Measurements from ENCODE around the gene CALHM4.

Gene CALHM4

GRCh38 chr6:116542426-116542825 lies 11.1 kb upstream of the CALHM4 start:
- no peak for DNase-seq (ENCODE audit: low spot score)

- DNase-seq (ENCODE audit: low spot score) = no peak
Observed at GRCh38 chr6:116543149-116543548, 10.4 kb upstream of the CALHM4 start.

DNA sequence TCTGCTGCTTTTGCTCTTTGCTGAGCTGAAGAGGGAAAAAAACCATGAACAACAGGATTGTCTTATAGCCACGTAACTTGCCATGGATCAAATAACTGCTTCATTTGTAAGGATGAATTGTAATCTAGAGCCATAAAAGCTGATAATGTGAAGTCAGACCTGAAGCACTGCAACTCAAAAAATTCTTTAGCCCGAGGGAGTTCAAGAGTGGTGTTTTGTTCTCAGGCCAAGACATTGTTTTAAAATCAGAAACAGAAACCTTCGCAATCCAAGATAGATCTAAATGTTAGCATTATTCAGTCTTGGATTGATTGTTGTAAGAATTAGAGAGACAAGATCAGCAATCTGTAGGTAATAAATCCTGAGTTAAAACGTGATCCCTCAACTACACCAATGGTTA lies 7.9 kb upstream of the CALHM4 start, which contains the start of gene TRAPPC3L:
TSS of gene TRAPPC3L (minus strand) at position 34 of the 400 bp plus-strand sequence. CDS start 170 bp downstream, outside the sequence.
- no peak for DNase-seq (ENCODE audit: low spot score)

DNA sequence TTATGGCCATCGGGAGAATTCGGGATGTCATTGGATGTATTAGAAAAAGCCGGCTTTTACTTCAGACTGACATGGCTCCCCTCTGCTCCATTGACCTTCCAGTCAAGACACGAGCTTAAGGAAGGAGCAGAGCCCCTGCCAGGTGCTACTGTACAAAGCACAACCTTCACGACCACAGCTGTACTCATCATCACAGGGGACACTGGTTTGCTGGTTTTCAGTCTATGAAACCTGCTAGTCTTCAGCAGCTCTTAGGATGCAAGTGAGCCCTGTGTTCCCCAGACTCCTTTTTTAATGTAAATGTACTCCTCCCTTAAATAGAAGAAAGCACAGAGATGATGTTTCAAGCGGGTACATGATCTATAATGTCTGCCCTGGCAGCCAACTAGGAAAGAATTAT lies 6.2 kb upstream of the CALHM4 start:
- DNase-seq (ENCODE audit: low spot score) = no peak

DNA sequence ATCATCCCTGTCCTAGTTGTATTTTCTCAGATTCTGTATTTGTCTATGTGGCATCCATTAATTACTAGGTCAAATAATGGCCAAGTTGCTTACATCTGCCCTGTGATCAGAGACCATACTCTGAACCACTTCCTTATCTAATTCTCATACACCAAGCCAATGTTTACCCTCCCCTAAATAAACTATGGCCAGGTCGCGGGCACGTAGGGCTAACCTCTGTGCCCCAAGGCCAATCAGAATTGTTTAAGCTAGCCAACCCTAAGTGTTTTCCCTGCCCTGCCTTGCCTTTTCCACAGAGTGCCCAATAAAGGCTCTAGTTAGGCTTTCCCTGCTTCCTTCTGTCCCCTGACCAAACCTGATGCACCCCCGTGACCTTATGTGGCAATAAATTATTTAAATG lies 2.8 kb upstream of the CALHM4 start:
- DNase-seq (ENCODE audit: low spot score) = no peak

- no peak for DNase-seq (ENCODE audit: low spot score)
Observed at GRCh38 chr6:116556065-116556464, 2.5 kb downstream of the CALHM4 start.

GRCh38 chr6:116556814-116557415 lies 3.4 kb downstream of the CALHM4 start:
- DNase-seq (ENCODE audit: low spot score) = no peak

DNA sequence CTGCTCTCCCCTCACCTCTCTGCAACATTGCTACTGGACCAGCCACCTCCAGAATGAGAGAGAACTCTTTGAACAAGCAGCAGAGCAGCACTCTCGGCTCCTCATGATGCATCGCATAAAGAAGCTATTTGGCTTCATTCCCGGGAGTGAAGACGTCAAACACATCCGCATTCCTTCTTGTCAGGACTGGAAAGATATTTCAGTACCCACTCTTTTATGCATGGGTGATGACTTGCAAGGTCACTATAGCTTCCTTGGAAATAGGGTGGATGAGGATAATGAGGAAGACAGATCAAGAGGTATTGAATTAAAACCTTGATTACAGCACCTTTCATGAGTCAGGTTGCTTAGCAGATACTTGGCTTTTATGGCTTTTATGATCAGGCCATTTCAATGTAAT lies 4.3 kb downstream of the CALHM4 start:
- DNase-seq (ENCODE audit: low spot score) = no peak

GRCh38 chr6:116560130-116560529 lies 6.6 kb downstream of the CALHM4 start:
- no peak for DNase-seq (ENCODE audit: low spot score)

DNA sequence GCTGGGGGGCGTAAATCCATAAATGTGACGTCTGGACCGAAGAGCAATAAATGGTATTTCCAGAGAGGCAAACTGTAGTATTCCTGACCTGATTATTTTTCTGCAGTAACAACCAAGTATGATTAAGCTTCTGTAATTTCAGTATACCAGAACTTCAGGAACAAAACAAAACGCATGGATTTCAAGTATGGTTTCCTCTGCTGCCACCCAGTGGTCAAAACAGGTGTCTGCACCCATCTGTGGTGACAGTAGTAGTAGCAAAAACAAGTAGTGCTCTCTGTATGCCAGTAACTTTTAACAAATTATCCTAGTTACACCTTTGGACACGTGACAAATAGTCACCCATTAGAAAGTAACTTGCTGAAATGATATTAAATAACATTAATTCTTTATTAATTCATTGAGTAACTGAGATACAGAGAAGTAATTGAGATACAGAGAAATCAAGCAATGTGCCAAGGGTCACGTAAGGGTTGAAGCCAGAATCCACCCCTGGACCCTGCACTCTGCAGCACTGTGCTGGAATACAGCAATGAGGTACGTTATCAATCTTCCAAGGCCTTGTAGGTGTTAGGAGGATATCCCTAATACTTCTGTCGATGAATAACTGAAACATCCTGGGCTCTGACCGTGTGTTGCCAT lies 7.9 kb downstream of the CALHM4 start:
- DNase-seq (ENCODE audit: low spot score) = peak; percentile 44

- DNase-seq (ENCODE audit: low spot score) = no peak
Observed at GRCh38 chr6:116562019-116562403, 8.5 kb downstream of the CALHM4 start.

DNA sequence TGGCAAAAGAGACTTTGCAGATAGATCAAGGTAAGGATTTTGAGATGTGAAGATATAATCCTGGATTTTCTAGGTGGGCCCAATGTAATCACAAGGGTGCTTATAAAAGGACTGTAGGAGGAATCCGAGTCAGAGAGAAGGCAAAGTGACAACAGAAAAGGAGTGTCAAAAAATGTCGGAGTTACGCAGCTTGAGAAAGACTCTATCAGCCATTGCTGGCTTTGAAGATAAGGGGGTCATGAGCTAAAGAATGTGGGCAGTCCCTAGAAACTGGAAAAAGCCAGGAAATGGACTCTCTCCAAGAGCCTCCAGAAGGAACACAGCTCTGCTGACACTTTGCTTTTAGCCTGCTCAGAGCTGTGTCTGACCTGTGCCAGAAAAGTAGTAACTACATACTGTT lies 9.1 kb downstream of the CALHM4 start:
- DNase-seq (ENCODE audit: low spot score) = no peak

DNA sequence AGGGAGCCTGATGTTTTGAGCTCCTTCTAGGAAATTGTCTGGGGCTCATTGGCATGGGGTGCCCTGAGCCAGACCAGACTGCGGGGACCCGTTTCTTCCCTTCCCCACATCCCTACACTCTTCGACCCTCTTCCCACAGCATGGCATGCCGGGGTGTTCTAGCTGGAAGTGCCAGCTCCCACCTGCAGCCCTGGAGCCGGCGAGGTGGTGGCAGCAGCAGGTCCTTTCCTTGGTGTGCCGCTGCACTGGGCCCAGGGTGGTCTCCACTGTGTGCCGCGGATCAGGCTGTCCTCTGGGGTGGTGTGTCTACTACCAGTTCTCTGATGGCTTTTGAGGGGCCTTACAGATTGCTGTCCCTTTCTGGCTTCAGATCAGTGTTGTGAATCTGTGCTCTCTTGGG lies 10.3 kb downstream of the CALHM4 start:
- DNase-seq (ENCODE audit: low spot score) = no peak

- no peak for DNase-seq (ENCODE audit: low spot score)
Observed at GRCh38 chr6:116564311-116564710, 10.8 kb downstream of the CALHM4 start.

DNA sequence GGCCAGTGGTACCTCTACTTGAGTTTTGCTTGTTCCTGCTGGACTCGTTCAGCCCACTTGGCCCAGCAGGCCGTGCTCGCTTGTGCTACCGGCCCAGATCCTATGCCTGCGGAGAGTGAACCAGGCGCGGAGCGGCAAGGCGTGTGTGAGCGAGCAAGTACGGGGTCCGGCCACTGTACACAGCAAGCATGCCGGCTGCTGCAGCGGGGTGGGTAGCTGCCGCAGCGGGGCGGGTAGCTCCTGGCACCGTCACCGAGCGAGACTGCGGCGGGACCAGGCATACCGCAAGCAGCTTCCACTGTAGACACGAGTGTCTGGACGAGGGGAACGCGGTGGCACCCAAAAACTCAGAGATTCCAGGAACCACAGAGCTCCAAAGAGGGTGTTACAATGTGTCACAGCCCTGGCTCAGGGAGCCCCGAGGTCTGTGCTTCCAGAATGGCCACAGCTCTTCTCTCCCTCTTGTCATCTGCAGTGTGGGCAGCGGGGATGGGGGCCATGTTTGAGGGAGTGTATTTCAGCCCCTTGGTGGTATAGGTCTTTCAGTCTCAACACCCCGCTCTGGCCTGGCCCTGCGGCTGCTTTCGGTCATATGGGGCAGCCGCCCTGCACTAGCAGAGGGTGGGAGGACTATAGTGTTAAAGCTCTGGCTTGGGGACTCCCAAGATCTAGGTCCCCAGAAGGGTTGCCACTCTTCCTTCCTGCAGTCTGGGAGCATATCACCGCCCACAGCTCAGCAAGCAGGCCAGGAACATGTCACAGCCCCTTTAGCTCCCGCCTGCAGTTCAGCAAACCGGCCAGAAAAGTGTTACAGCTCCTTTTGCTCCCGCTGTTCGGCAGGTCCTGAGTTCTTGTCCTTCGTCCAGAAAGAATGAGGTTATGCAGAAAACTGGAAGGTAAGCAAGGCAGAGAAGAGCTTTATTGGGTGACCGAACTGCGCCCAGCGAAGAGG lies 11.6 kb downstream of the CALHM4 start:
- DNase-seq (ENCODE audit: low spot score) = no peak

DNA sequence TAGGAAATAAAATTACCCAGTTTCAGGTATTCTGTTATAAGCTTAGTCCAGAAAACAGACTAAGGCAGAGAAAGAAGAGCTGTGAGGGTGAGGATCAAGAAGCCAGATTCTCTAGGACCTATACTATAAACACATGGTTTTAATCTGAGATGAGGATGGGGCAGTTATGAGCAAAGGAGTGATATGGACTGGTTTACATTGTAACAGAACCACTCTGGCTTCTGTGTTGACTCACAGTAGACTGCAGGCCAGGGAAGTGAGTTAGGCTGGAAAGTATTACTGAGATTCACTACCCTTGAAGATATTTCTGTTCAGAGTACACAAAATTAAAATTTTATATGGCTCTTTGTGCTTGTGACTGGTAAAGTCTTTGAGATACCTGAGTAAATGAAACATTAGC lies 14.6 kb downstream of the CALHM4 start:
- no peak for DNase-seq (ENCODE audit: low spot score)

GRCh38 chr6:116568821-116569755 lies 15.5 kb downstream of the CALHM4 start:
- DNase-seq (ENCODE audit: low spot score) = peak; percentile 5

- DNase-seq (ENCODE audit: low spot score) = peak; percentile 97
Observed at GRCh38 chr6:116570856-116571682, 17.5 kb downstream of the CALHM4 start, which contains the start of gene RWDD1. TSS of gene RWDD1 (plus strand) at chr6:116571504. CDS start at chr6:116571583, 79 bp downstream.

GRCh38 chr6:116571683-116572000 lies 18.1 kb downstream of the CALHM4 start:
- DNase-seq (ENCODE audit: low spot score) = no peak

GRCh38 chr6:116572162-116572561 lies 18.6 kb downstream of the CALHM4 start:
- peak; percentile 35 for DNase-seq (ENCODE audit: low spot score)

DNA sequence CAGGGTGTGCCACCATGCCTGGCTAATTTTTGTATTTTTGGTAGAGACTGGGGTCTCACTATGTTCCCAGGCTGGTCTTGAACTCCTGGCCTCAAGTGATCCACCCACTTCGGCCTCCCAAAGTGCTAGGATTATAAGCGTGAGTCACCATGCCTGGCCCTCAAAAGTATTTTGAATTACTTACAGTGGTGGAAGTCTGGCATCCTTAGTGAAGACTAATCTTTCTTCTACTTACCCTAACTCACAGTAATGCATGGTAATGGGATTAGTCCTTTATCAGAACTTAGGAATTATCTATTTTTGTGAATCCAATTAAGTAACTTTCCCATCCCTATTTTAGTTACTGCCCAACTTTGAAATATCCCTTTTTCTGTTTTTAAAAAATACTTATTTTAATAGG lies 21.7 kb downstream of the CALHM4 start:
- DNase-seq (ENCODE audit: low spot score) = no peak

Data from SW480 (cell line).